Fibroblast of the aortic adventitia (primary cell): ENCODE results near the gene GLIPR2. TPM values are rescaled to one million over a fixed set of nuclear protein-coding genes. Genes with fewer than 3 reads are reported as not detected.

Experiments
- DNase-seq: peaks from one replicate; pipeline ENCODE4 v3.0.0-alpha.2; 2010; ENCODE audit warnings: low read depth
- H3K4me3 ChIP-seq: 2 replicates; pipeline ENCODE4 v1.5.1; 2011; ENCODE audit warnings: low read depth, mild to moderate bottlenecking, control low read depth, low read length, moderate library complexity
- total RNA-seq: library from RNA; depleted of rRNA; stranded (reverse); fragments of >200 nt; gene quantifications from 2 replicates; pipeline ENCODE4 v1.2.3, GENCODE V29; 2012; ENCODE audit warnings: low replicate concordance
- TF ChIP-seq, protein P1 (sequence below): IDR thresholded peaks from 2 replicates; pipeline ENCODE4 v1.5.1; 2011; ENCODE audit warnings: mild to moderate bottlenecking, low read length, control low read depth, inconsistent platforms; ENCODE audit not compliant: insufficient read depth

GLIPR2 gene
- total RNA-seq, 1 donor: 36.6 TPM

DNA sequence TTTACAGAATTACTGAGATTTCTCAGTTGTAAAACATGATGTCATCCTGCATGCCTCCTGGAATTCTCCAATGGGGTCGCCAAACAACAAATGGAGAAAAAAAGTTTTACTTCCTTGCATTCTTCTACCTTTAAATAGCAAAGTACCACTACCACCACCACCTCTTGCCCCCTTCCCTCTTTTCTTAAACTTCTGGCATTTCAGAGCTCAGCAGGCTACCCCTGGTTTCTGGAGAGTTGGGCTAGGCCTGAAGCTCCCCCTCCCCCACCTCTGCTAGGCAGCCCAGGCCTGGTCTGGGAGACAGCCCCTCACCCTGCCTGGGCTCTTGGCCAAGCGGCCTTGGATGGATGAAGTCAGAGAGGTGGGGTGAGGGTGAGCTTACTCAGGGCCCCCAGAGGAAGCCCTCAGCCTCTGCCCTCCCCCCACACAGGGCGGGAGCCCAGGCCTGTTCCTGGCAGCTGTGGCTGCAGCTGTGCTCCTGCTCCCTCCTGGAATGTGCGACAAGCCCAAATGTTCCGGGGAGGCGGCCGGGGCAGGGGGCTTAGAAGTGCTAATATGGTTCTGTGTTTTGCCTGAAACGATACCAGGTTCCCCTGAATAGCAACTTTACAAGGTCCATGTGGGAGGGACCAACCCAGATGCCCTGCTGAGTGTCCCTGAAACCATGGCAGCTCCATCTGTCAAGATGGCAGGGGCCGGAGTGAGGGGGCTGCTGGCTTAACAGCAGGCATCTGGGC is 26.7 kb downstream of the GLIPR2 start:
- DNase-seq: peak; percentile 80
- no peak overlapping the region for H3K4me3 ChIP-seq
- TF ChIP-seq, protein P1, sequence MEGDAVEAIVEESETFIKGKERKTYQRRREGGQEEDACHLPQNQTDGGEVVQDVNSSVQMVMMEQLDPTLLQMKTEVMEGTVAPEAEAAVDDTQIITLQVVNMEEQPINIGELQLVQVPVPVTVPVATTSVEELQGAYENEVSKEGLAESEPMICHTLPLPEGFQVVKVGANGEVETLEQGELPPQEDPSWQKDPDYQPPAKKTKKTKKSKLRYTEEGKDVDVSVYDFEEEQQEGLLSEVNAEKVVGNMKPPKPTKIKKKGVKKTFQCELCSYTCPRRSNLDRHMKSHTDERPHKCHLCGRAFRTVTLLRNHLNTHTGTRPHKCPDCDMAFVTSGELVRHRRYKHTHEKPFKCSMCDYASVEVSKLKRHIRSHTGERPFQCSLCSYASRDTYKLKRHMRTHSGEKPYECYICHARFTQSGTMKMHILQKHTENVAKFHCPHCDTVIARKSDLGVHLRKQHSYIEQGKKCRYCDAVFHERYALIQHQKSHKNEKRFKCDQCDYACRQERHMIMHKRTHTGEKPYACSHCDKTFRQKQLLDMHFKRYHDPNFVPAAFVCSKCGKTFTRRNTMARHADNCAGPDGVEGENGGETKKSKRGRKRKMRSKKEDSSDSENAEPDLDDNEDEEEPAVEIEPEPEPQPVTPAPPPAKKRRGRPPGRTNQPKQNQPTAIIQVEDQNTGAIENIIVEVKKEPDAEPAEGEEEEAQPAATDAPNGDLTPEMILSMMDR: no peak

DNA sequence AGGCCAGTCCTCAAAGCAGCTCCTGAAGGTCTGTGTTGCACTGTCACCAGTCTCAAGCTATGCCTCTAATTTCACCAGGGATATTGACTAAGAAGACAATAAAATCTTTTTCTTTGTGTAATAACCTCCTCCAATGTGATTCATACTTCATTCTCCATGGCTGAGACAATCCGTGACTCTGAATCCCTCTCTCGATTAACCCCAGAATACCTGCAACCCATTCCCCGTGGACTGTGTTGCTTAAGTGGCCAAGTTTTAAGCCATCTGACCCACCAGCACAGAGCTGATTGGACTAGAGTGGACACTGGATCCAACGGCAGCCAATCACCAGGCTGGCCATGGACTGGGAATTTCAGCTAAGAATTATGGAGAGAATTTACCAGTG is 27.2 kb downstream of the GLIPR2 start:
- TF ChIP-seq, protein P1: no peak
- DNase-seq: peak; percentile 40
- H3K4me3 ChIP-seq: no peak overlapping the region

DNA sequence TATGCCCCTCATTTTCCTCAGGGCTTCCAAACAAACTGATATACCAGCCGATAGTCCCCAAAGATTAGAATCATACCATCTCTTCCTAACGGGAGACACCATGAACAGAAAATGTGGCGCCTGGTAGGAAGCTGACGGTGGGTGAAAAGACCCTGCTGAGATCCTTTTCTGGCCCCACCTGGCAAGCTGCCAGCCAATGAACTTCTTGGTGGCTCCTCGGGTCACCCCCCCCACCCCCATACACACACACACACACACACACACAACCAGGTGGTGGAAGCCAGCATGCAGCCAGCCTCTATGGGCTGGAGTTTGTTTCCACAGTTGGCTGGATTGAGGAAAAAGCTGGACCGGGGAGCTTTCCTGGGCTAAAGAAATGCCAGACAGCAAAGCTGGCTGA is 27.8 kb downstream of the GLIPR2 start:
- DNase-seq: no peak
- TF ChIP-seq, protein P1: no peak
- no peak overlapping the region for H3K4me3 ChIP-seq

DNA sequence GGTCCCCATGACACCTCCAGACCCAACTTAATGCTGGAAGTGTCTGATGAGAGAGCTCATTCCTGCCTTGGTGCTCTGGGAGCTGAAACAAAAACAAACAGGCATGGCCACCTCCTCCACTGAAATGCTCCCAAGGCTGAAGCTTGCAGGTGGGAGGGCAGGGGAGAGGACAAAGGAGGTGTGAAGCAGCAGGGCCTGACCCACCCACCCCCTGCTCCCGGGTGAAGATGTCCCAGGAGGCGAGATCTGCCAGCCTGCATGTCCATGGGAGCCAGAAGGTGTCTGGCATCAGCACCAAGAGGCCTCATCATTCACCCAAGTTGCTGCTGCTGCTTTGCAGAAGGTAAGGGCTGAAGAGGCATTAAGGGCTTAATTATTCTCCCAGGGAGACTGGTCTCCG is 28.5 kb downstream of the GLIPR2 start:
- TF ChIP-seq, protein P1: no peak

DNA sequence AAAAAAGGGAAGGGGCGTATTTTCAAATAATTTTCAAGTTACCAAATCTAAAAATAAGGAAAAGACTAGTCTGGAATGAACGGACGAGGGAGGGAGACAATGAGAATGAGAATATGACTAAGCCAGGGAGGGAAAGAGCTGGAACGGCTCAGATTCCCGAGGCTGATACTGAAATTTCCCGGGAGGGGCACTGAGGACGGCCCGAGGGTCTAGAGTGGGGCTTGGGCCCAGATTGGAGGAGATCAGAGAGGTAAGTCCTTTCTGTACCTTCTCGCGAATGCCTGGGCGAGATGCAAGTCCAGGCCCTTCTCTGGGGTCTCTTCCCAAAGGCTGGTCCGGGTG is 29.3 kb downstream of the GLIPR2 start:
- peak overlapping the region; percentile 66 for H3K4me3 ChIP-seq
- peak; percentile 84 for DNase-seq
- TF ChIP-seq, protein P1: no peak

More for the DNA sequence above, 28.5 kb downstream of the GLIPR2 start:
- H3K4me3 ChIP-seq: no peak overlapping the region
- no peak for DNase-seq

DNA sequence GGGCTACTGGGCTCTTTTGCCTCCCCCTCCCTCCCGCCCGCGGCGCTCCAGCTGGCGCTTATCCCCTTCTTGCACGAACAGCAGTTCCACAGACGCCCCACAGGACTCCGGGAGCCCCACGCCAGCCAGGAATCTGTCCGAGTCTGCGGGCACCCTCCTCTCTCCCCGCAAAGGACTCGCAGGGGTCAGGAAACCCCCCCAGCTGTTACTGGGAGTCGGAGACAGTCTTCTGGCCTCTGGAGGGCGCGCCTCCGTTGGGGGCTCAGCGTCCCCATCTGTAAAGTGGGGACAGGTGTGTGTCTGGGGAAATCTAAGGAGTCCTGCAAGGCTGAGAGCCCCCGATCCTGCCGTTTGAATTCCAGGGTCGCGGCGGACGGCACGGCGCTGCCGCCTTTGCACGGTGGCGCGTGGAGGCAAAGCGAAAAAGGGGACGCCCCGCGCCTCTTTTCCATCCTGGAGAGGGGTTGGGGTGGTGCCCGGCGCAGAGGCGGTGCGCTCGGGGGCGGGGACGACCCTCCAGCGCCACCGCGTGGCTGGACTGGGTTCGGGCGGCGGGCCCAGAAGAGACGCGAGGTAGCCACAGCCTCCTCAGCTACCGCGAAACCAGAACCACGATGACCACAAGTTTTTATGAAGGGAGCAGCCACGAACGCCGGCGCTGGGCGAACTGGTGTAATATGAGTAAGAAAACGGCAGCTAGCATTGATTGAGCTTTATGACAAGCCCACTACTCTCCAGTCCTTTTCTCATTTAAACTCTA is 29.8 kb downstream of the GLIPR2 start:
- TF ChIP-seq, protein P1: peak; percentile 62
- DNase-seq: peak; percentile 86
- peak overlapping the region; percentile 66 for H3K4me3 ChIP-seq
